Measurements from ENCODE around the gene AURKB. TPM values are rescaled to one million over a fixed set of nuclear protein-coding genes. Genes with fewer than 3 reads are reported as not detected.

The AURKB gene
- total and polyA plus RNA-seq, 2 of the 13 experiments (the other 11 are each of a cell fraction or from before 2014, with no cell fraction given), result 29.5 to 75.3 TPM

GRCh38 chr17:8187517-8188262, 22.7 kb downstream of the AURKB start (continued):
- TF ChIP-seq ZHX2 (IDR thresholded peaks at IDR 0.05; ENCODE audit: low read depth) (no peak), ZHX2 (CRISPR knock-in tag; IDR thresholded peaks at IDR 0.05; ENCODE audit: borderline replicate concordance) (no peak), MBNL3 (CRISPR knock-in tag; conservative IDR thresholded peaks at IDR 0.05) (no peak), ZSCAN21 (CRISPR knock-in tag; IDR thresholded peaks at IDR 0.05; ENCODE audit: borderline replicate concordance) (no peak; the same call in 1 of the 2 replicates), ETS1 (CRISPR knock-in tag; IDR thresholded peaks at IDR 0.05) (no peak), RFXAP (CRISPR knock-in tag; IDR thresholded peaks at IDR 0.05; ENCODE audit: borderline replicate concordance) (peak; percentile 64; the same call in 1 of the 2 replicates), ZUFSP (CRISPR knock-in tag; IDR thresholded peaks at IDR 0.05; ENCODE audit: borderline replicate concordance) (no peak), DPF2 (CRISPR knock-in tag; IDR thresholded peaks at IDR 0.05; ENCODE audit: borderline replicate concordance, low read depth) (no peak), CREM (IDR thresholded peaks at IDR 0.05) (peak; percentile 61), CREM (CRISPR knock-in tag; IDR thresholded peaks at IDR 0.05) (no peak), PAXIP1 (CRISPR knock-in tag; conservative IDR thresholded peaks at IDR 0.05) (peak; percentile 48; the same call in 1 of the 2 replicates), ZEB1 (IDR thresholded peaks at IDR 0.05; ENCODE audit: insufficient replicate concordance, low read depth) (peak; percentile 11)

Data from HepG2 (cell line).